NCI-H187 treated with DMSO at 0.1 percent for 48 hours (cell line): Measurements from ENCODE around the gene PBLD.
"Not testable (repeated sequence)": the region's sequence is repeated elsewhere in the genome, so short reads cannot be mapped to it uniquely, and the experiment has no call there.

Experiments used
- DNase-seq: peaks from one replicate; lab custom pipeline; 2025; lab: John Stamatoyannopoulos, UW

PBLD gene

GRCh38 chr10:68278906-68279753 is 53.6 kb downstream of the PBLD start:
- DNase-seq: not testable (repeated sequence)

- DNase-seq: not testable (repeated sequence)
Measured at GRCh38 chr10:68277814-68278213, 54.9 kb downstream of the PBLD start.

GRCh38 chr10:68276224-68276623 is 56.5 kb downstream of the PBLD start:
- no peak for DNase-seq

GRCh38 chr10:68275600-68276126 is 57.1 kb downstream of the PBLD start:
- DNase-seq: no peak

GRCh38 chr10:68272833-68273232 is 59.9 kb downstream of the PBLD start:
- no peak for DNase-seq

GRCh38 chr10:68271196-68271882 is 61.4 kb downstream of the PBLD start:
- no peak for DNase-seq

- no peak for DNase-seq
Measured at GRCh38 chr10:68269562-68270290, 63.0 kb downstream of the PBLD start.

- DNase-seq: no peak
Measured at GRCh38 chr10:68261132-68261856, 71.4 kb downstream of the PBLD start.

- DNase-seq: no peak
Measured at GRCh38 chr10:68253346-68253745, 79.4 kb downstream of the PBLD start.

- DNase-seq: no peak
Measured at GRCh38 chr10:68251625-68252495, 80.9 kb downstream of the PBLD start.

- DNase-seq: no peak
Measured at GRCh38 chr10:68251151-68251550, 81.6 kb downstream of the PBLD start.

- no peak for DNase-seq
Measured at GRCh38 chr10:68249297-68249696, 83.4 kb downstream of the PBLD start.

GRCh38 chr10:68247931-68248330 is 84.8 kb downstream of the PBLD start:
- DNase-seq: no peak

GRCh38 chr10:68246397-68246796 is 86.3 kb downstream of the PBLD start:
- not testable (repeated sequence) for DNase-seq

GRCh38 chr10:68242051-68242450 is 90.7 kb downstream of the PBLD start:
- no peak for DNase-seq

- DNase-seq: no peak
Measured at GRCh38 chr10:68239596-68240150, 93.1 kb downstream of the PBLD start.

- no peak for DNase-seq
Measured at GRCh38 chr10:68239069-68239468, 93.7 kb downstream of the PBLD start.

GRCh38 chr10:68238371-68238770 is 94.4 kb downstream of the PBLD start:
- DNase-seq: no peak

- no peak for DNase-seq
Measured at GRCh38 chr10:68237173-68237572, 95.6 kb downstream of the PBLD start.

- no peak for DNase-seq
Measured at GRCh38 chr10:68235581-68235980, 97.1 kb downstream of the PBLD start.
